GM12878 (cell line): ENCODE measurements around the gene DUSP11. TPM values are rescaled to one million over a fixed set of nuclear protein-coding genes. Genes with fewer than 3 reads are reported as not detected.

Experiments
- ATAC-seq: fragments of 200-7000 bp; cut with Tn5 transposase; 3 replicates; pipeline ENCODE4 v1.9.1; 2020; ENCODE audit warnings: mild to moderate bottlenecking, moderate library complexity
- Bru-seq: library from RNA; stranded (reverse); fragments of 400-500 nt; gene quantifications from one replicate; lab custom pipeline; 2021; lab: Mats Ljungman, UMichigan
- BruChase-seq, 2 experiments: library from RNA; stranded (reverse); fragments of 400-500 nt; gene quantifications; one replicate each; lab custom pipeline; 2021; lab: Mats Ljungman, UMichigan
- BruUV-seq: library from RNA; stranded (reverse); fragments of 400-500 nt; replicated peaks from 2 replicates; lab custom pipeline; 2021; lab: Mats Ljungman, UMichigan
- CTCF ChIA-PET: fragments of 300-600 bp; sonication (Branson Sonifier 250); formaldehyde crosslinking; extraction: SDS; loops from one replicate; lab custom pipeline; 2021; ENCODE audit warnings: inconsistent platforms; lab: Yijun Ruan, JAX
- POLR2A ChIA-PET: fragments of 350-600 bp; formaldehyde crosslinking; extraction: SDS; loops from one replicate; lab custom pipeline; 2021; ENCODE audit warnings: inconsistent platforms; lab: Charles Lee
- RAD21 ChIA-PET: fragments of 300-600 bp; sonication (Branson Sonifier 250); formaldehyde crosslinking; loops from one replicate; lab custom pipeline; 2023; ENCODE audit warnings: antibody characterized with exemption; ENCODE audit not compliant: unreplicated experiment; lab: Charles Lee
- SMC1A ChIA-PET: fragments of 300-600 bp; sonication (Branson Sonifier 250); formaldehyde crosslinking; loops from one replicate; lab custom pipeline; 2023; ENCODE audit not compliant: unreplicated experiment, uncharacterized antibody; lab: Charles Lee
- DNase-seq: peaks from one replicate; pipeline ENCODE4 v3.0.0-alpha.2; 2011; ENCODE audit warnings: low read depth, low spot score
- FAIRE-seq: peaks from 3 replicates; lab custom pipeline; 2011; peaks lifted over from hg19 to GRCh38; lab: Jason Lieb, UNC
- H2AFZ ChIP-seq: 2 replicates; pipeline ENCODE4 v1.6.0; 2011; ENCODE audit warnings: low read depth, low read length, control low read depth; ENCODE audit not compliant: control insufficient read depth
- H3K27ac ChIP-seq: 2 replicates; pipeline ENCODE4 v1.5.1; 2011; ENCODE audit warnings: control low read depth; ENCODE audit not compliant: control insufficient read depth, insufficient read depth
- H3K27me3 ChIP-seq, 2 experiments: replicated peaks in 1 of 2; 2 replicates each; pipeline versions ENCODE4 v1.6.0 to v1.6.1; 2011; ENCODE audit warnings: low read length in 1 of 2; ENCODE audit not compliant: control insufficient read depth in 2 of 2, insufficient read depth in 2 of 2
- H3K36me3 ChIP-seq, 2 experiments: 2 replicates each; pipeline ENCODE4 v1.5.1; 2011; ENCODE audit warnings: low read length in 1 of 2; ENCODE audit not compliant: control insufficient read depth in 2 of 2, insufficient read depth in 2 of 2
- H3K4me1 ChIP-seq: 2 replicates; pipeline ENCODE4 v1.6.1; 2011; ENCODE audit warnings: mild to moderate bottlenecking, low read length, moderate library complexity, mixed read lengths; ENCODE audit not compliant: control insufficient read depth, insufficient read depth
- H3K4me2 ChIP-seq: 2 replicates; pipeline ENCODE4 v1.6.0; 2011; ENCODE audit warnings: control low read depth; ENCODE audit not compliant: control insufficient read depth, insufficient read depth
- H3K4me3 ChIP-seq: fragments of 200-600 bp; sonication (generic); 2 replicates; pipeline ENCODE4 v1.5.1; 2016
- H3K79me2 ChIP-seq: 2 replicates; pipeline ENCODE4 v1.6.0; 2011; ENCODE audit warnings: low read length; ENCODE audit not compliant: control insufficient read depth, insufficient read depth
- H3K9ac ChIP-seq: 2 replicates; pipeline ENCODE4 v1.8.0; 2011; ENCODE audit warnings: low read length, control low read depth, mixed read lengths; ENCODE audit not compliant: control insufficient read depth, insufficient read depth
- H3K9me3 ChIP-seq: replicated peaks from 3 replicates; pipeline ENCODE4 v1.5.1; 2011; ENCODE audit warnings: mild to moderate bottlenecking, low read length; ENCODE audit not compliant: control insufficient read depth, insufficient read depth
- H4K20me1 ChIP-seq: 2 replicates; pipeline ENCODE4 v1.6.0; 2011; ENCODE audit not compliant: control insufficient read depth, insufficient read depth
- BCL3 ChIP-seq: IDR thresholded peaks from 2 replicates; pipeline ENCODE4 v1.6.1; 2011; ENCODE audit warnings: borderline replicate concordance, low read depth, mild to moderate bottlenecking, moderate library complexity, low read length; ENCODE audit not compliant: insufficient read depth, poor library complexity, severe bottlenecking
- DPF2 ChIP-seq: fragments of 450-650 bp; IDR thresholded peaks from 2 replicates; pipeline ENCODE4 v1.6.1; 2017; ENCODE audit warnings: mild to moderate bottlenecking
- EZH2 ChIP-seq: IDR thresholded peaks from 2 replicates; pipeline ENCODE4 v1.6.1; 2012; ENCODE audit warnings: low read depth, mild to moderate bottlenecking, control low read depth, inconsistent platforms, low read length, borderline replicate concordance; ENCODE audit not compliant: control insufficient read depth
- HDGF ChIP-seq: fragments of 450-650 bp; IDR thresholded peaks from 2 replicates; pipeline ENCODE4 v1.6.1; 2016; ENCODE audit warnings: antibody characterized with exemption
- IRF4 ChIP-seq: IDR thresholded peaks from 2 replicates; pipeline ENCODE4 v1.6.1; 2011; ENCODE audit warnings: low read depth, low read length
- KDM1A ChIP-seq: fragments of 200-600 bp; sonication (generic); IDR thresholded peaks from 2 replicates; pipeline ENCODE4 v1.6.1; 2016; ENCODE audit warnings: borderline replicate concordance
- PML ChIP-seq: IDR thresholded peaks from 2 replicates; pipeline ENCODE4 v1.6.1; 2012; ENCODE audit warnings: low read length, inconsistent platforms
- POLR2AphosphoS5 ChIP-seq: IDR thresholded peaks from 2 replicates; pipeline ENCODE4 v1.6.1; 2011; ENCODE audit warnings: mild to moderate bottlenecking, low read length, inconsistent platforms
- SMAD1 ChIP-seq: fragments of 450-650 bp; IDR thresholded peaks from 2 replicates; pipeline ENCODE4 v1.6.1; 2018; ENCODE audit warnings: mild to moderate bottlenecking, low read depth; ENCODE audit not compliant: partially characterized antibody
- TAF1 ChIP-seq: IDR thresholded peaks from 2 replicates; pipeline ENCODE4 v1.6.1; 2011; ENCODE audit warnings: mild to moderate bottlenecking, low read depth, low read length, borderline replicate concordance
- YY1 ChIP-seq: IDR thresholded peaks from 2 replicates; pipeline ENCODE4 v1.6.1; 2011; ENCODE audit warnings: low read depth, mild to moderate bottlenecking, low read length
- WGBS: methylation state at CpG from one replicate; pipeline ENCODE4 v1.1.6; 2016; ENCODE audit warnings: low lambda C conversion rate; ENCODE audit not compliant: insufficient replicate concordance, insufficient coverage; ENCODE audit errors: missing lambda C conversion rate; 5-methylcytosine and 5-hydroxymethylcytosine counted together
- in situ Hi-C: fragments of 300-500 bp; cut with MboI; formaldehyde crosslinking; loops from 9 replicates; pipeline ENCODE4 v1.14.3; 2018; ENCODE audit warnings: mixed read lengths
- intact Hi-C: fragments of 100-400 bp; cut with micrococcal nuclease; formaldehyde crosslinking; loops from one replicate; pipeline ENCODE4 v1.14.2; 2022; ENCODE audit not compliant: unreplicated experiment
- long read RNA-seq, 2 experiments: library from polyadenylated mRNA; unstranded; transcript quantifications; one replicate each; pipeline ENCODE4 v2.0.0, GENCODE V29; 2019 to 2020
- polyA minus RNA-seq, 3 experiments: library from RNA; depleted of rRNA, polyadenylated mRNA; stranded (reverse); fragments of >200 nt; gene quantifications; 2 replicates each; pipeline ENCODE4 v1.2.3, GENCODE V29; 2011
- polyA plus RNA-seq, 11 experiments: library from polyadenylated mRNA; depleted of rRNA in 4 of 11; unstranded in 6 of 11; stranded (reverse) in 5 of 11; fragments of >200 nt; fragmentation: Nextera tagmentation in 4 of 11; fragmentation: Illumina TruSeq in 1 of 11; extraction: Ambion mirVana in 4 of 11; extraction: Trizol in 1 of 11; gene quantifications; 1 replicate in 1 of 11; 2 replicates in 10 of 11; pipeline versions ENCODE4 v1.2.1 to v1.2.3, GENCODE V29; 2011 to 2016; ENCODE audit warnings: inconsistent platforms in 2 of 11, missing spikeins in 2 of 11, low read depth in 1 of 11
- total RNA-seq, 4 experiments: library from RNA; depleted of rRNA in 3 of 4; stranded (reverse); fragments of >200 nt in 3 of 4; fragmentation: Illumina TruSeq in 1 of 4; extraction: Trizol in 1 of 4; gene quantifications; 2 replicates each; pipeline versions ENCODE4 v1.2.1 to v1.2.3, GENCODE V29; 2013 to 2021
- TF ChIP-seq, protein P1 (sequence below): fragments of 450-650 bp; IDR thresholded peaks from 2 replicates; pipeline ENCODE4 v1.6.1; 2017; ENCODE audit warnings: mild to moderate bottlenecking, low read depth, inconsistent platforms; ENCODE audit not compliant: poor library complexity, severe bottlenecking
- TF ChIP-seq, protein P2 (sequence below): IDR thresholded peaks from 2 replicates; pipeline ENCODE4 v1.6.1; 2012; ENCODE audit warnings: low read depth, low read length, improper control_type of control experiment

The DUSP11 gene
- total RNA-seq (2013; cell fraction: nucleolus; rRNA removed) = 61.7 and 65.2 TPM in 2 replicates
- total RNA-seq (2014; rRNA removed) = 48.9 and 51.7 TPM in 2 replicates
- 36.4 and 40.3 TPM in 2 replicates for total RNA-seq (2014; rRNA removed; fragmentation: Illumina TruSeq; extraction: Trizol)
- total RNA-seq (2021) = 25.9 and 26.4 TPM in 2 replicates
- polyA plus RNA-seq (2011; ENCODE audit: low read depth) = 21.6 TPM
- 41.6 and 56.9 TPM in 2 replicates for polyA plus RNA-seq (2011; rRNA removed)
- 21.5 and 24.3 TPM in 2 replicates for polyA plus RNA-seq (2011; cell fraction: cytosol; rRNA removed)
- 17.5 and 18.4 TPM in 2 replicates for polyA plus RNA-seq (2011; cell fraction: nucleus; rRNA removed)
- polyA plus RNA-seq (2012) = 27.8 and 29.2 TPM in 2 replicates
- 46.9 and 59.9 TPM in 2 replicates for polyA plus RNA-seq (2014; fragmentation: Illumina TruSeq; extraction: Trizol)
- 10 to 100 TPM; 57.1 to 76.7 TPM for polyA plus RNA-seq (2014; fragmentation: Nextera tagmentation; extraction: Ambion mirVana)
- 34.7 and 37.3 TPM in 2 replicates for polyA plus RNA-seq (2014; rRNA removed)
- 10 to 100 TPM; 73.6 to 78.4 TPM for polyA plus RNA-seq (2016; fragmentation: Nextera tagmentation; extraction: Ambion mirVana)
- 11.8 and 14.4 TPM in 2 replicates for polyA minus RNA-seq (2011; rRNA and poly(A)+ RNA removed)
- polyA minus RNA-seq (2011; cell fraction: cytosol; rRNA and poly(A)+ RNA removed) = 7.2 and 7.4 TPM in 2 replicates
- polyA minus RNA-seq (2011; cell fraction: nucleus; rRNA and poly(A)+ RNA removed) = 17.8 and 28.2 TPM in 2 replicates
- percentile 92 among the genes with signal in this experiment for Bru-seq, nascent RNA
- BruChase-seq, experiment 1, labeled RNA remaining after a 6-hour chase = percentile 91 among the genes with signal in this experiment
- BruChase-seq, experiment 2, labeled RNA remaining after a 2-hour chase = percentile 93 among the genes with signal in this experiment
- long read RNA-seq, experiment 1, transcript DUSP11-201 (9 exons, 1,653 nt) = major isoform, 34 of 36 reads
- long read RNA-seq, experiment 1, partial matches to known transcripts = 1 of 36 reads
- long read RNA-seq, experiment 1, other reads (novel, unspliced or antisense) = 1 of 36 reads
- long read RNA-seq, experiment 2, transcript DUSP11-201 (9 exons, 1,653 nt) = major isoform, 253 of 274 reads
- long read RNA-seq, experiment 2, partial matches to known transcripts = 6 of 274 reads
- long read RNA-seq, experiment 2, other reads (novel, unspliced or antisense) = 12 of 274 reads

DNA sequence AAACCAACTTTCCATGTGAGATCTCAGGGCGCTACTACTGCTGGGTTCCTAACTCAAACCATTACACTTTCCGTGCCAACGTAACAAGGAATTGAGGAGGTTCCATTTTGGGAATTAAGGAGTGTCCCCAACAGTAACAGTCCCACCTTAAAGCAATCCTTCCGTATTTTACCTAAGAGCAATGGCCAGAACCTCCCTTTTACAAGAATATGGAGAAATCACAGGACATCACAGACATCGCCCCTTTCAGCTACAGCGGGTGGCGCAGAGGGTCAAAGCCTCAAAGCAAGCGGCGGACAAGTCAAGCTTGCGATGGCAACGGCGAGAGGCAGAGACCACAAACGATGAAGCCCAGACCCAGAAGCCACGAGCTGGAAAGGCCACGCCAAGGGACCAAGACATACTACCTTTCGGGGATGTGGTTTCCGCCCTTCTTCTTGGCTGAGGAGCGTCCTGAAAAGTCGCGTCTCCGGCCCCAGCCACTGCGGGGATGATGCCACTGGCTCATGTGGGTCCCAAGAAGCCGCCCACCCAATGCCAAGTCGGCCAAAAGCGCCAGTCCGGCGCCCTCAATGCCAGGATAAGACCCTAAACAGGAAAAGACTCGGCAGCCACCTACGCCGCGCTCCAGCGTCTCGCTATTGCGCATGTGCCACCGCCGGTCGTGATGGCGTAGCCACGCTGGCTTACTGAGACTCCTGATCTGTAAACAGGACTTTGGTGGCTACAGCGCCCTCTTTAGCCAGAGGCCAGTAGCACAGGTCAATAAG, at the start of gene DUSP11:
Gene DUSP11, minus strand, starts transcription at position 637 of the 770 bp plus-strand sequence. Its CDS starts 129 bp downstream, at position 508.
- no TSS peak for BruUV-seq
- FAIRE-seq (peak; percentile 97), DNase-seq (peak; percentile 94), ATAC-seq (peak; percentile 98)
- Histone ChIP-seq H3K27me3 (no peaks in the 10 kb centered on the region), H3K27ac (peak within 1 kb of the TSS; percentile 91), H3K4me3 (peak within 1 kb of the TSS; percentile 95), H3K4me1 (peaks cover 4% of the 10 kb centered on the region; the same call in 1 of the 2 replicates), H3K79me2 (peaks cover 34% of the 10 kb centered on the region), H4K20me1 (no peaks in the 10 kb centered on the region), H3K36me3 (peaks cover 0 to 4% of the 10 kb centered on the region in 2 experiments; a peak in 1 of 4 replicates), H3K4me2 (peak within 1 kb of the TSS; percentile 63), H2AFZ (peak within 1 kb of the TSS; percentile 88), H3K9me3 (no peaks in the 10 kb centered on the region), H3K9ac (peak within 1 kb of the TSS; percentile 88)
- ChIA-PET RAD21 (no interaction called here), SMC1A (interaction anchor here (0.5 kb wide), 1 partner anchor 8 kb away, joined by 3 read pairs; no protein-coding TSS in a partner anchor), POLR2A (interaction anchor here (0.7 kb wide), 1 partner anchor 43 kb away, joined by 3 read pairs; the partner anchor contains the start of gene TPRKB), CTCF (interaction anchor here (0.7 to 1.0 kb wide), 3 partner anchors 16 to 126 kb away, joined by 4 to 6 read pairs (median 4); no protein-coding TSS in a partner anchor)
- intact Hi-C loops (no loop called here), in situ Hi-C loops (no loop called here)
- WGBS = 1% methylated on average over 40 of the region's 40 CpGs
- peak; percentile 80 for TF ChIP-seq POLR2AphosphoS5
- peak; percentile 58 for TF ChIP-seq SMAD1
- TF ChIP-seq YY1 = peak; percentile 82; the same call in 1 of the 2 replicates
- TF ChIP-seq, protein P1, sequence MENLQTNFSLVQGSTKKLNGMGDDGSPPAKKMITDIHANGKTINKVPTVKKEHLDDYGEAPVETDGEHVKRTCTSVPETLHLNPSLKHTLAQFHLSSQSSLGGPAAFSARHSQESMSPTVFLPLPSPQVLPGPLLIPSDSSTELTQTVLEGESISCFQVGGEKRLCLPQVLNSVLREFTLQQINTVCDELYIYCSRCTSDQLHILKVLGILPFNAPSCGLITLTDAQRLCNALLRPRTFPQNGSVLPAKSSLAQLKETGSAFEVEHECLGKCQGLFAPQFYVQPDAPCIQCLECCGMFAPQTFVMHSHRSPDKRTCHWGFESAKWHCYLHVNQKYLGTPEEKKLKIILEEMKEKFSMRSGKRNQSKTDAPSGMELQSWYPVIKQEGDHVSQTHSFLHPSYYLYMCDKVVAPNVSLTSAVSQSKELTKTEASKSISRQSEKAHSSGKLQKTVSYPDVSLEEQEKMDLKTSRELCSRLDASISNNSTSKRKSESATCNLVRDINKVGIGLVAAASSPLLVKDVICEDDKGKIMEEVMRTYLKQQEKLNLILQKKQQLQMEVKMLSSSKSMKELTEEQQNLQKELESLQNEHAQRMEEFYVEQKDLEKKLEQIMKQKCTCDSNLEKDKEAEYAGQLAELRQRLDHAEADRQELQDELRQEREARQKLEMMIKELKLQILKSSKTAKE = no peak
- no peak for TF ChIP-seq BCL3
- TF ChIP-seq EZH2 = no peak
- 0 out of 2 replicates have a peak, but pooled peaks have one; percentile 45 for TF ChIP-seq HDGF
- TF ChIP-seq, protein P2, sequence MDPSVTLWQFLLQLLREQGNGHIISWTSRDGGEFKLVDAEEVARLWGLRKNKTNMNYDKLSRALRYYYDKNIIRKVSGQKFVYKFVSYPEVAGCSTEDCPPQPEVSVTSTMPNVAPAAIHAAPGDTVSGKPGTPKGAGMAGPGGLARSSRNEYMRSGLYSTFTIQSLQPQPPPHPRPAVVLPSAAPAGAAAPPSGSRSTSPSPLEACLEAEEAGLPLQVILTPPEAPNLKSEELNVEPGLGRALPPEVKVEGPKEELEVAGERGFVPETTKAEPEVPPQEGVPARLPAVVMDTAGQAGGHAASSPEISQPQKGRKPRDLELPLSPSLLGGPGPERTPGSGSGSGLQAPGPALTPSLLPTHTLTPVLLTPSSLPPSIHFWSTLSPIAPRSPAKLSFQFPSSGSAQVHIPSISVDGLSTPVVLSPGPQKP = 0 out of 2 replicates have a peak, but pooled peaks have one; percentile 24
- no peak for TF ChIP-seq KDM1A
- TF ChIP-seq PML = no peak
- TF ChIP-seq DPF2 = peak; percentile 38; the same call in 1 of the 2 replicates
- peak; percentile 52; the same call in 1 of the 2 replicates for TF ChIP-seq TAF1
- TF ChIP-seq IRF4 = no peak
